HG03442 (cell line): ENCODE results near the gene EGR2.

Experiments used
- ATAC-seq: cut with Tn5 transposase; IDR thresholded peaks from one replicate; pipeline ENCODE4 v1.9.1; 2021; ENCODE audit warnings: mild to moderate bottlenecking, moderate library complexity; ENCODE audit not compliant: unreplicated experiment

Gene EGR2

GRCh38 chr10:62818426-62819011, 2.4 kb upstream of the EGR2 start:
- no peak for ATAC-seq

GRCh38 chr10:62817766-62818425, 1.7 kb upstream of the EGR2 start:
- peak; percentile 29 for ATAC-seq

GRCh38 chr10:62817121-62817765, 1.1 kb upstream of the EGR2 start:
- no peak for ATAC-seq

- ATAC-seq, result no peak
These were observed 163 bp downstream of the EGR2 start for GRCh38 chr10:62816076-62816330.

- ATAC-seq, result no peak
These were observed 638 bp downstream of the EGR2 start for GRCh38 chr10:62815381-62816075.

GRCh38 chr10:62814756-62815380, 1.3 kb downstream of the EGR2 start:
- ATAC-seq, result no peak

- ATAC-seq, result no peak
These were observed 2.2 kb downstream of the EGR2 start for GRCh38 chr10:62813981-62814380.

GRCh38 chr10:62813453-62813852, 2.7 kb downstream of the EGR2 start:
- ATAC-seq, result no peak

GRCh38 chr10:62812672-62813439, 3.3 kb downstream of the EGR2 start:
- ATAC-seq, result no peak

- peak; percentile 55 for ATAC-seq
These were observed 4.8 kb downstream of the EGR2 start for GRCh38 chr10:62811159-62811875.

GRCh38 chr10:62810156-62810902, 5.8 kb downstream of the EGR2 start:
- ATAC-seq, result no peak

GRCh38 chr10:62806251-62806650, 9.9 kb downstream of the EGR2 start:
- no peak for ATAC-seq

GRCh38 chr10:62805231-62806099, 10.7 kb downstream of the EGR2 start:
- ATAC-seq, result peak; percentile 11

GRCh38 chr10:62804356-62805230, 11.6 kb downstream of the EGR2 start, which contains the start of gene ADO:
TSS of gene ADO (plus strand) at chr10:62804720. CDS start at chr10:62805060, 340 bp downstream.
- peak; percentile 85 for ATAC-seq

GRCh38 chr10:62803724-62804355, 12.3 kb downstream of the EGR2 start:
- ATAC-seq, result no peak

GRCh38 chr10:62801871-62802270, 14.3 kb downstream of the EGR2 start:
- ATAC-seq, result no peak

- ATAC-seq, result no peak
These were observed 19.3 kb downstream of the EGR2 start for GRCh38 chr10:62796896-62797295.
